Left lung (tissue), 10 donors: ENCODE measurements around the gene RASSF4. TPM values are rescaled to one million over a fixed set of nuclear protein-coding genes. Genes with fewer than 3 reads are reported as not detected.

Experiments
- ATAC-seq: fragments of 200-7000 bp; cut with Tn5 transposase; one replicate; pipeline ENCODE4 v1.9.1; 2020; ENCODE audit warnings: moderate library complexity
- DNase-seq, 4 donors: peaks; one replicate each; pipeline ENCODE4 v3.0.0-alpha.2; 2013 to 2020
- H3K27ac ChIP-seq, 2 donors: fragments of 200-600 bp; sonication (generic) in 1 of 2; one replicate each; pipeline versions ENCODE4 v1.5.0 to v1.8.0; 2020 to 2021
- H3K27me3 ChIP-seq, 2 donors: fragments of 200-600 bp; sonication (generic) in 1 of 2; one replicate each; pipeline versions ENCODE4 v1.5.0 to v1.8.0; 2020 to 2021
- H3K36me3 ChIP-seq, 2 donors: fragments of 200-600 bp; sonication (generic) in 1 of 2; one replicate each; pipeline versions ENCODE4 v1.5.0 to v1.8.0; 2020 to 2021
- H3K4me1 ChIP-seq, 2 donors: fragments of 200-600 bp; one replicate each; pipeline ENCODE4 v1.8.0; 2021
- H3K4me3 ChIP-seq, 2 donors: fragments of 200-600 bp; sonication (generic) in 1 of 2; one replicate each; pipeline versions ENCODE4 v1.5.0 to v1.8.0; 2020 to 2021; ENCODE audit warnings: mild to moderate bottlenecking in 1 of 2
- H3K9me3 ChIP-seq, 2 donors: fragments of 200-600 bp; sonication (generic) in 1 of 2; one replicate each; pipeline versions ENCODE4 v1.5.0 to v1.8.0; 2020 to 2021
- CTCF ChIP-seq, 2 donors: fragments of 200-600 bp; sonication (generic) in 1 of 2; IDR thresholded peaks; one replicate each; pipeline versions ENCODE4 v1.5.0 to v1.8.0; 2021; ENCODE audit warnings: antibody characterized with exemption in 2 of 2
- intact Hi-C, 2 donors: fragments of 100-400 bp; cut with DNase I; formaldehyde crosslinking; loops; one replicate each; pipeline versions ENCODE4 v1.11.2 to v1.14.2; 2022
- polyA plus RNA-seq, 6 donors: library from polyadenylated mRNA; unstranded; fragments of 120-200 nt; gene quantifications; one replicate each; pipeline ENCODE4 v1.2.1, GENCODE V29; 2013; ENCODE audit not compliant: insufficient read length in 6 of 6
- total RNA-seq, 2 donors: library from RNA; stranded (reverse); fragmentation: NEBNext Ultra II Directional; extraction: Animal tissue kit (Norgen Biotek cat#: 25700); gene quantifications; one replicate each; pipeline ENCODE4 v1.2.1, GENCODE V29; 2021
- donor health status: DM: no; HTN: yes; CAD: no.
- donor health status: DM: no; HTN: no; CAD: no.

The RASSF4 gene
- total and polyA plus RNA-seq, 8 donors, result 17.1 to 54.7 (median 20.7) TPM

DNA sequence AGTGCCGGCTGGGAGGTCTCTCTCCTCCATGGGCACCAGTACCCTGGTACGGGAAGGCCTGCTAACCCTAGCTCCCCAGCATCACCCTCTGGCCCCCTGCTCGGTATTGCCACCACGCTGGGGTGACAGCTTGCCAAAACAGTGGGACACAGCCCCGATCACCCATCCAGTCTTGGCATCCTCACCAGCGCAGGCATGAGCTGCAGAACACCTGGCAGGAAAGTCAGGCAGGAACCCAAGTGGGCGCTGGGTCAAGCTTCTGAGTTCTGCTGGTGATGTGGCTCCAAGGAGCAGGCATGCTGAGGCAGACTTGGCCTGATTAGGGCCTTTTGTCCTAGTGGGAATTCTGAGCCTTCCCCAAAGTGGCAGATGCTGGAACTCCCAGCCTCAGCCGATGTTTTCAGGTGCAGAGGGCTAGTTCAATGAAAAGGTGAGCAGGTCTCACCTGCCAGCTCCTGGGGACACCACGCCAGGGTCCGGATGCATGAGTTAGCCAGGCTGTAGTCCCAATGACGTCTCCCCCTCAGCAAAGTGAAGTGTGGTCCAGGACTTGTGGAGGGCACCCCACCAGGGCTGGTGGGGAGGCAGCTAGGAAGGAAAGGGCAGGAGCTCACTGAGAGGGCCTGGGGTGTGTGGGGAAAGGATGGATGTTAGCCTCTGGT, 32.6 kb downstream of the RASSF4 start:
- Histone ChIP-seq H3K36me3 (peaks cover 0 to 69% of the 10 kb centered on the region in 2 donors), H3K9me3 (no peaks in the 10 kb centered on the region), H3K4me3 (no peak overlapping the region), H3K4me1 (peaks cover 3 to 55% of the 10 kb centered on the region in 2 donors), H3K27me3 (no peaks in the 10 kb centered on the region), H3K27ac (peak overlapping the region in 1 of 2 donors; percentile 30)
- ATAC-seq, result no peak
- no peak for DNase-seq
- TF ChIP-seq CTCF (IDR thresholded peaks at IDR 0.05), result no peak
- intact Hi-C loops, result no loop called here

DNA sequence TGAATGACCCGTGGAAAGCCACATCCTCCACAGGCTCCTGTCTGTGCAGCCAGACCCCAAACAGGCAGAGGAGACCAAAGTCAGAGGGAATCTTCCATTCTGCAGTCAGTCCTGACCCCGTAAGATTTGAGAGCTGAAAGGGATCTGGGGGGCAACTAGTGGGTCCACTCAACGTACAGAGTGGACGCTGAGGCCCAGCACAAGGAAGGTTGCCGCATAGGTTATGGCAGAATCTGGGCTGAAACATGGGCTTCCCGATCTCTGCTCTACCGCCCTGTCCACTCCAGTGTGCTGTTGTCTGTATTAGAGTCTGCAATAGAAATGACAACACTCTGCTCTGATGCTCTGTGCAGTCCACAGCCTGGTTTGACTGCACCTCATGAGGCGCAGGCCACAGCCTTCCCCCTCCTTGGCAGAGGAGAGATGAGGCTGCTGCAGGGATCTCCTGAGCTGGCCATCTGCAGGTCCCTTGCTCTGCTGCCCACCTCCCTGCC, 33.2 kb downstream of the RASSF4 start:
- no peak for DNase-seq
- H3K27me3 ChIP-seq, result no peaks in the 10 kb centered on the region
- H3K9me3 ChIP-seq, result no peaks in the 10 kb centered on the region
- H3K4me1 ChIP-seq, result peaks cover 3 to 59% of the 10 kb centered on the region in 2 donors
- peaks cover 0 to 63% of the 10 kb centered on the region in 2 donors for H3K36me3 ChIP-seq
- intact Hi-C loops, result no loop called here
- no peak overlapping the region for H3K27ac ChIP-seq
- no peak for ATAC-seq
- TF ChIP-seq CTCF (IDR thresholded peaks at IDR 0.05), result no peak
- H3K4me3 ChIP-seq, result no peak overlapping the region

GRCh38 chr10:44993226-44993921, 33.8 kb downstream of the RASSF4 start:
- no peak for TF ChIP-seq CTCF (IDR thresholded peaks at IDR 0.05)
- intact Hi-C loops, result no loop called here
- H3K9me3 ChIP-seq, result no peaks in the 10 kb centered on the region
- peaks cover 3 to 59% of the 10 kb centered on the region in 2 donors for H3K4me1 ChIP-seq
- H3K27me3 ChIP-seq, result no peaks in the 10 kb centered on the region
- DNase-seq, result no peak
- H3K36me3 ChIP-seq, result peaks cover 0 to 57% of the 10 kb centered on the region in 2 donors
- H3K4me3 ChIP-seq, result no peak overlapping the region
- ATAC-seq, result no peak
- peak overlapping the region in 1 of 2 donors; percentile 9 for H3K27ac ChIP-seq

DNA sequence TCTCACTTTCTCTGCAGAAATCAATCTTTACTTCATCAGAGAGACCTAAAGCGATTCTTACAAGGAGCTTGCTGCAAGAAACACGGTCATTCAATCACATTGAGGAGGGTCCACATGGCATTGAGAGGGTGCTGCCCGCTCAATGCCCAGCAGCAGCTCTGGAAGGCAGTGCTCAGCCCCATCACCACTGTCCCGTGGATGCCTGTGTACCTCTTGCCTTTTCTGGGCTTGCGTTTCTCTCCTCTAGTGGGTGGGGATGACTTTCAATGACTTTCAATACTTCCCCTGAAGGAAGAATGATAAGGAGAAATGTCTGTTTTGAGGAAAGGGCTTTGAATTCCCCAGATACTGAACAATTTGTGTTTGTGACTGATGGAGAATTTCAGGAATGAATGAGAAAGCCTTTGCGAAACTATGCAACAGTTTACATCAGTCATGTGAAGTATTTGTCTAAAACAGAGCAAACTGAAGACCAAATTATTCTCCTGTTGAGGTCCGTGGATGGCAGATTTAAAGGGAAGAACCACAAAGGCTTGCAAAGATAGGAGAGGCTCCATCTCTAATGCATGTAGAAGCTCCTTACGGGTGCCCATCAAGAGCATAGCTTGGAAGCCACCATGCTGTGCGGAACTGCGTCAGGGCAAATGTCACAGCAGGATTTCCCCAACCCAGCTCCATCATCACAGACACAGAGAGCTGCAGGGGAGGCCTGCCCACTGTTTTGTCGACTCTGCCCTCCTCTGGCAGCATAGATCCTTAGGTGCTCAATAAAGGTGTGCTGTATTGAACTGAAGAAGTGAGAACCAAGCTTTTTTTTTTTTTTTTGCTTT, 34.5 kb downstream of the RASSF4 start:
- no peak for ATAC-seq

More for the DNA sequence above, 34.5 kb downstream of the RASSF4 start:
- no peaks in the 10 kb centered on the region for H3K9me3 ChIP-seq
- peak overlapping the region in 1 of 2 donors; percentile 9 for H3K27ac ChIP-seq
- H3K4me3 ChIP-seq, result no peak overlapping the region
- no peaks in the 10 kb centered on the region for H3K27me3 ChIP-seq
- TF ChIP-seq CTCF (IDR thresholded peaks at IDR 0.05), result no peak
- peaks cover 3 to 61% of the 10 kb centered on the region in 2 donors for H3K4me1 ChIP-seq
- intact Hi-C loops, result no loop called here
- no peak for DNase-seq
- peaks cover 0 to 51% of the 10 kb centered on the region in 2 donors for H3K36me3 ChIP-seq
